HepG2 (cell line): ENCODE results near the gene MAPK13. TPM values are rescaled to one million over a fixed set of nuclear protein-coding genes. Genes with fewer than 3 reads are reported as not detected.

Experiments
- CHD2 ChIP-seq: IDR thresholded peaks from 2 replicates; pipeline ENCODE4 v1.6.1; 2011; ENCODE audit warnings: low read depth, low read length, improper control_type of control experiment
- ELF3 ChIP-seq: IDR thresholded peaks from 2 replicates; pipeline ENCODE4 v1.6.1; 2016; ENCODE audit warnings: missing genetic modification reagents, missing compliant biosample characterization
- FIP1L1 ChIP-seq: fragments of 200-400 bp; formaldehyde crosslinking; IDR thresholded peaks from 2 replicates; pipeline ENCODE4 v1.6.1; 2018; ENCODE audit warnings: low read depth, mild to moderate bottlenecking, low read length, moderate library complexity, borderline replicate concordance; ENCODE audit not compliant: insufficient read depth
- HNRNPK ChIP-seq: fragments of 200-400 bp; formaldehyde crosslinking; IDR thresholded peaks from 2 replicates; pipeline ENCODE4 v1.6.1; 2018; ENCODE audit warnings: low read length, low read depth, moderate library complexity, mild to moderate bottlenecking; ENCODE audit not compliant: poor library complexity, severe bottlenecking
- IRF2 ChIP-seq: IDR thresholded peaks from 2 replicates; pipeline ENCODE4 v1.6.1; 2018; ENCODE audit warnings: missing genetic modification reagents, missing compliant biosample characterization
- JDP2 ChIP-seq: sonication (generic); formaldehyde crosslinking; IDR thresholded peaks from 2 replicates; pipeline ENCODE4 v1.8.1; 2022; ENCODE audit warnings: missing genetic modification reagents, borderline replicate concordance
- LCORL ChIP-seq, 2 experiments: fragments of 450-650 bp in 1 of 2; sonication (generic) in 1 of 2; formaldehyde crosslinking in 1 of 2; IDR thresholded peaks; 2 replicates each; pipeline versions ENCODE4 v1.5.0 to v1.6.1; 2017 to 2020; ENCODE audit warnings: antibody characterized with exemption in 1 of 2, missing genetic modification reagents in 1 of 2
- NCOR1 ChIP-seq: fragments of 200-600 bp; sonication (generic); IDR thresholded peaks from 2 replicates; pipeline ENCODE4 v1.7.0; 2017; ENCODE audit warnings: antibody characterized with exemption, low read length, borderline replicate concordance
- NR2F2 ChIP-seq: IDR thresholded peaks from 2 replicates; pipeline ENCODE4 v1.6.1; 2012; ENCODE audit warnings: low read depth, inconsistent platforms, borderline replicate concordance
- RFX1 ChIP-seq: fragments of 450-650 bp; IDR thresholded peaks from 2 replicates; pipeline ENCODE4 v1.6.1; 2017
- RFXAP ChIP-seq: sonication (generic); formaldehyde crosslinking; IDR thresholded peaks from 2 replicates; pipeline ENCODE4 v1.4.0; 2020; ENCODE audit warnings: missing genetic modification reagents, borderline replicate concordance
- SMAD1 ChIP-seq: sonication (generic); formaldehyde crosslinking; IDR thresholded peaks from 2 replicates; pipeline ENCODE4 v1.4.0; 2020; ENCODE audit warnings: missing genetic modification reagents, low read depth, mild to moderate bottlenecking, borderline replicate concordance
- SNAI1 ChIP-seq: sonication (generic); formaldehyde crosslinking; IDR thresholded peaks from 2 replicates; pipeline ENCODE4 v1.5.0; 2020; ENCODE audit warnings: mild to moderate bottlenecking, missing genetic modification reagents, borderline replicate concordance
- ZNF274 ChIP-seq: sonication (generic); formaldehyde crosslinking; IDR thresholded peaks from 2 replicates; pipeline ENCODE4 v1.5.1; 2020; ENCODE audit warnings: mild to moderate bottlenecking, missing genetic modification reagents
- ZNF33B ChIP-seq: sonication (generic); formaldehyde crosslinking; IDR thresholded peaks from 2 replicates; pipeline ENCODE4 v1.5.1; 2020; ENCODE audit warnings: mild to moderate bottlenecking, missing genetic modification reagents
- ZNF749 ChIP-seq: sonication (generic); formaldehyde crosslinking; IDR thresholded peaks from 2 replicates; pipeline ENCODE4 v1.8.0; 2022; ENCODE audit warnings: mild to moderate bottlenecking, missing genetic modification reagents, moderate library complexity, borderline replicate concordance
- polyA plus RNA-seq, 8 experiments: library from polyadenylated mRNA; depleted of rRNA in 3 of 8; stranded (reverse) in 7 of 8; unstranded in 1 of 8; fragments of >200 nt; fragmentation: Illumina TruSeq in 4 of 8; extraction: Trizol in 4 of 8; gene quantifications; 2 replicates each; pipeline versions ENCODE4 v1.2.1 to v1.2.3, GENCODE V29; 2011 to 2016; ENCODE audit warnings: low read depth in 4 of 8, missing spikeins in 1 of 8, mixed read lengths in 1 of 8; ENCODE audit not compliant: insufficient read depth in 1 of 8
- total RNA-seq, 5 experiments: library from RNA; depleted of rRNA; stranded (reverse); fragments of >200 nt; fragmentation: Illumina TruSeq; extraction: Trizol; gene quantifications; 2 replicates each; pipeline ENCODE4 v1.2.3, GENCODE V29; 2016; ENCODE audit warnings: low read depth in 1 of 5
- TF ChIP-seq, protein P1 (sequence below): sonication (generic); formaldehyde crosslinking; IDR thresholded peaks from 2 replicates; pipeline ENCODE4 v1.8.0; 2023; ENCODE audit warnings: mild to moderate bottlenecking, missing genetic modification reagents
- TF ChIP-seq, protein P2 (sequence below): sonication (generic); formaldehyde crosslinking; IDR thresholded peaks from 2 replicates; pipeline ENCODE4 v1.5.1; 2020; ENCODE audit warnings: missing genetic modification reagents, mild to moderate bottlenecking, borderline replicate concordance
- TF ChIP-seq, protein P3 (sequence below): sonication (generic); formaldehyde crosslinking; IDR thresholded peaks from 2 replicates; pipeline ENCODE4 v1.9.0; 2021; ENCODE audit warnings: missing genetic modification reagents, borderline replicate concordance
- TF ChIP-seq, protein P4 (sequence below): sonication (generic); formaldehyde crosslinking; IDR thresholded peaks from 2 replicates; pipeline ENCODE4 v1.4.0; 2020; ENCODE audit warnings: missing genetic modification reagents, mild to moderate bottlenecking, borderline replicate concordance

Gene MAPK13
- total and polyA plus RNA-seq, 2 of the 13 experiments (the other 11 are each of a cell fraction or from before 2014, with no cell fraction given): 12.7 to 43.4 TPM

DNA sequence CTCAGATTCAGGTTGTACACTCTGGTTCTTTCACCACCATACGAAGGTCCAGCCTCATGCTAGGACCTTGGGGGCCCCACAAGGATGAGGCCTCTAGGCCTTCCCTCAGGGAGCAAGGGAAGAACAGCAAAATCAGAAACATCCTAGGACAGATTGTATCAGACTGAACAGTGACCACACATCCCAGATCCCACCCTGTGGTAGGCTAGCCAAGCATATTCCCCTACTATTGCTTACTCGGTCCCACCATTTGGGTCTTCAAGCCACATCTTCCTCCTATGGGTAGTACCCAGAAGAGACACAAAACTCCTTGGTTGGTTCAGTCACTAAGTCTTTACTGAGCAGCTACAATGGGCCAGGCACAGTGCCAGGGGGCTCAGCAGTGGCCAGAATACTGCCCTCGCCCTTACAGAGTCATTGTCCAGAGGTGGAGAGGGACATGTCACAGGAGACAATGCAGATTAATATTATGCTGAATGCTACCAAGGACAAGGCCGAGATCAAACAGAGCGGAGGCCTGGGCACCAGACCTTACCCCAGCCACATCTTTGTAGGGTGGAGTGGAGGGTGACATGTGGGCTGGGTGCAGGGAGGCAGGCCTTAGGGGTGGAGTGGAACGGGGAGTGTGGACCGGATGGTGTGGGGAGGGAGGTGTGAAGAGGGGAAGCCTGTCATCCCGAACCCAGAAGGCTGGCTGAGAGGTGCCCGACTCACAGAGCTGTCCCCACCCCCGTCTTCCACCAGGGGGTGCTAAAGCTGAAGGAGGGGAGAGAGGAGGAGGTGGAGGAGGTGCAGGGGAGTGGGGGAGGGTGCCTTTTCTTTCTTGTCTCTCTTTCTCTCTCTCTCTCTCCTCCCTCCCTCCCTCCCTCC, 6.8 kb upstream of the MAPK13 start (continued):
- TF ChIP-seq NCOR1 (no peak), ZNF33B (CRISPR knock-in tag) (no peak), HNRNPK (peak; percentile 94), FIP1L1 (no peak), SNAI1 (CRISPR knock-in tag) (no peak), CHD2 (peak; percentile 57; the same call in 1 of the 2 replicates), SMAD1 (CRISPR knock-in tag) (0 out of 2 replicates have a peak, but pooled peaks have one; percentile 63), NR2F2 (no peak), RFX1 (no peak), ELF3 (CRISPR knock-in tag) (no peak), ZNF749 (CRISPR knock-in tag) (no peak), JDP2 (CRISPR knock-in tag) (no peak), ZNF274 (CRISPR knock-in tag) (no peak), IRF2 (CRISPR knock-in tag) (0 out of 2 replicates have a peak, but pooled peaks have one; percentile 33), RFXAP (CRISPR knock-in tag) (no peak), LCORL (IDR thresholded peaks at IDR 0.05) (no peak), LCORL (CRISPR knock-in tag; IDR thresholded peaks at IDR 0.05) (no peak)
- TF ChIP-seq, protein P1, sequence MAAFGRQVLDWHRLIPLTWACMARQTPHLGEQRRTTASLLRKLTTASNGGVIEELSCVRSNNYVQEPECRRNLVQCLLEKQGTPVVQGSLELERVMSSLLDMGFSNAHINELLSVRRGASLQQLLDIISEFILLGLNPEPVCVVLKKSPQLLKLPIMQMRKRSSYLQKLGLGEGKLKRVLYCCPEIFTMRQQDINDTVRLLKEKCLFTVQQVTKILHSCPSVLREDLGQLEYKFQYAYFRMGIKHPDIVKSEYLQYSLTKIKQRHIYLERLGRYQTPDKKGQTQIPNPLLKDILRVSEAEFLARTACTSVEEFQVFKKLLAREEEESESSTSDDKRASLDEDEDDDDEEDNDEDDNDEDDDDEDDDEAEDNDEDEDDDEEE (CRISPR knock-in tag): no peak
- TF ChIP-seq, protein P2, sequence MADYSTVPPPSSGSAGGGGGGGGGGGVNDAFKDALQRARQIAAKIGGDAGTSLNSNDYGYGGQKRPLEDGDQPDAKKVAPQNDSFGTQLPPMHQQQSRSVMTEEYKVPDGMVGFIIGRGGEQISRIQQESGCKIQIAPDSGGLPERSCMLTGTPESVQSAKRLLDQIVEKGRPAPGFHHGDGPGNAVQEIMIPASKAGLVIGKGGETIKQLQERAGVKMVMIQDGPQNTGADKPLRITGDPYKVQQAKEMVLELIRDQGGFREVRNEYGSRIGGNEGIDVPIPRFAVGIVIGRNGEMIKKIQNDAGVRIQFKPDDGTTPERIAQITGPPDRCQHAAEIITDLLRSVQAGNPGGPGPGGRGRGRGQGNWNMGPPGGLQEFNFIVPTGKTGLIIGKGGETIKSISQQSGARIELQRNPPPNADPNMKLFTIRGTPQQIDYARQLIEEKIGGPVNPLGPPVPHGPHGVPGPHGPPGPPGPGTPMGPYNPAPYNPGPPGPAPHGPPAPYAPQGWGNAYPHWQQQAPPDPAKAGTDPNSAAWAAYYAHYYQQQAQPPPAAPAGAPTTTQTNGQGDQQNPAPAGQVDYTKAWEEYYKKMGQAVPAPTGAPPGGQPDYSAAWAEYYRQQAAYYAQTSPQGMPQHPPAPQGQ: no peak
- TF ChIP-seq, protein P3, sequence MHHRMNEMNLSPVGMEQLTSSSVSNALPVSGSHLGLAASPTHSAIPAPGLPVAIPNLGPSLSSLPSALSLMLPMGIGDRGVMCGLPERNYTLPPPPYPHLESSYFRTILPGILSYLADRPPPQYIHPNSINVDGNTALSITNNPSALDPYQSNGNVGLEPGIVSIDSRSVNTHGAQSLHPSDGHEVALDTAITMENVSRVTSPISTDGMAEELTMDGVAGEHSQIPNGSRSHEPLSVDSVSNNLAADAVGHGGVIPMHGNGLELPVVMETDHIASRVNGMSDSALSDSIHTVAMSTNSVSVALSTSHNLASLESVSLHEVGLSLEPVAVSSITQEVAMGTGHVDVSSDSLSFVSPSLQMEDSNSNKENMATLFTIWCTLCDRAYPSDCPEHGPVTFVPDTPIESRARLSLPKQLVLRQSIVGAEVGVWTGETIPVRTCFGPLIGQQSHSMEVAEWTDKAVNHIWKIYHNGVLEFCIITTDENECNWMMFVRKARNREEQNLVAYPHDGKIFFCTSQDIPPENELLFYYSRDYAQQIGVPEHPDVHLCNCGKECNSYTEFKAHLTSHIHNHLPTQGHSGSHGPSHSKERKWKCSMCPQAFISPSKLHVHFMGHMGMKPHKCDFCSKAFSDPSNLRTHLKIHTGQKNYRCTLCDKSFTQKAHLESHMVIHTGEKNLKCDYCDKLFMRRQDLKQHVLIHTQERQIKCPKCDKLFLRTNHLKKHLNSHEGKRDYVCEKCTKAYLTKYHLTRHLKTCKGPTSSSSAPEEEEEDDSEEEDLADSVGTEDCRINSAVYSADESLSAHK (CRISPR knock-in tag): no peak
- TF ChIP-seq, protein P4, sequence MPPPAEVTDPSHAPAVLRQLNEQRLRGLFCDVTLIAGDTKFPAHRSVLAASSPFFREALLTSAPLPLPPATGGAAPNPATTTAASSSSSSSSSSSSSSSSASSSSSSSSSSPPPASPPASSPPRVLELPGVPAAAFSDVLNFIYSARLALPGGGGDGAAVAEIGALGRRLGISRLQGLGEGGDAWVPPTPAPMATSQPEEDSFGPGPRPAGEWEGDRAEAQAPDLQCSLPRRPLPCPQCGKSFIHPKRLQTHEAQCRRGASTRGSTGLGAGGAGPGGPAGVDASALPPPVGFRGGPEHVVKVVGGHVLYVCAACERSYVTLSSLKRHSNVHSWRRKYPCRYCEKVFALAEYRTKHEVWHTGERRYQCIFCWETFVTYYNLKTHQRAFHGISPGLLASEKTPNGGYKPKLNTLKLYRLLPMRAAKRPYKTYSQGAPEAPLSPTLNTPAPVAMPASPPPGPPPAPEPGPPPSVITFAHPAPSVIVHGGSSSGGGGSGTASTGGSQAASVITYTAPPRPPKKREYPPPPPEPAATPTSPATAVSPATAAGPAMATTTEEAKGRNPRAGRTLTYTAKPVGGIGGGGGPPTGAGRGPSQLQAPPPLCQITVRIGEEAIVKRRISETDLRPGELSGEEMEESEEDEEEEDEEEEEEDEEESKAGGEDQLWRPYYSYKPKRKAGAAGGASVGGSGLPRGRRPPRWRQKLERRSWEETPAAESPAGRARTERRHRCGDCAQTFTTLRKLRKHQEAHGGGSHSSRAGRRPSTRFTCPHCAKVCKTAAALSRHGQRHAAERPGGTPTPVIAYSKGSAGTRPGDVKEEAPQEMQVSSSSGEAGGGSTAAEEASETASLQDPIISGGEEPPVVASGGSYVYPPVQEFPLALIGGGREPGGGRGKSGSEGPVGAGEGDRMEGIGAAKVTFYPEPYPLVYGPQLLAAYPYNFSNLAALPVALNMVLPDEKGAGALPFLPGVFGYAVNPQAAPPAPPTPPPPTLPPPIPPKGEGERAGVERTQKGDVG (CRISPR knock-in tag): no peak
